Peyer's patch (tissue), 4 donors: ENCODE measurements around the gene OMA1. TPM values are rescaled to one million over a fixed set of nuclear protein-coding genes. Genes with fewer than 3 reads are reported as not detected.
"Not testable (repeated sequence)": the region's sequence is repeated elsewhere in the genome, so short reads cannot be mapped to it uniquely, and the experiment has no call there.

Experiments used
- DNase-seq, 3 donors: peaks; one replicate each; pipeline ENCODE4 v3.0.0-alpha.2; 2017 to 2019
- H3K27ac ChIP-seq, 4 donors: fragments of 200-600 bp; sonication (generic); one replicate each; pipeline ENCODE4 v1.5.1; 2016 to 2019
- H3K27me3 ChIP-seq, 2 donors: fragments of 200-600 bp; sonication (generic); one replicate each; pipeline ENCODE4 v1.5.1; 2019
- H3K36me3 ChIP-seq, 3 donors: fragments of 200-600 bp; sonication (generic); one replicate each; pipeline ENCODE4 v1.5.1; 2016 to 2019
- H3K4me1 ChIP-seq, 4 donors: fragments of 200-600 bp; sonication (generic); one replicate each; pipeline ENCODE4 v1.5.1; 2016 to 2019
- H3K4me3 ChIP-seq, 4 donors: fragments of 200-600 bp; sonication (generic); 1 replicate in 3 of 4; 2 replicates in 1 of 4; pipeline ENCODE4 v1.5.1; 2016 to 2019; ENCODE audit warnings: mild to moderate bottlenecking in 1 of 4
- H3K9me3 ChIP-seq, 4 donors: fragments of 200-600 bp; sonication (generic); one replicate each; pipeline ENCODE4 v1.5.1; 2016 to 2019; ENCODE audit warnings: mild to moderate bottlenecking in 1 of 4
- CTCF ChIP-seq, 6 experiments: fragments of 450-650 bp in 4 of 6; fragments of 200-600 bp in 2 of 6; sonication (generic) in 1 of 6; IDR thresholded peaks; one replicate each; pipeline ENCODE4 v1.5.1; 2017 to 2019; ENCODE audit warnings: antibody characterized with exemption in 6 of 6, mild to moderate bottlenecking in 3 of 6, moderate library complexity in 1 of 6
- POLR2A ChIP-seq, 2 donors: fragments of 450-650 bp; IDR thresholded peaks; one replicate each; pipeline ENCODE4 v1.5.1; 2017; ENCODE audit warnings: antibody characterized with exemption in 2 of 2, mild to moderate bottlenecking in 2 of 2, moderate library complexity in 2 of 2
- total RNA-seq, 4 donors: library from RNA; depleted of rRNA; stranded (reverse); fragments of >200 nt; gene quantifications; one replicate each; pipeline ENCODE4 v1.1.0, GENCODE V29; 2016

Gene OMA1
- total RNA-seq, 4 donors from 2014 or later, result 15.5 to 52.8 (median 17.6) TPM

GRCh38 chr1:58548371-58548770, 1.8 kb upstream of the OMA1 start:
- H3K27me3 ChIP-seq, result no peaks in the 10 kb centered on the region

GRCh38 chr1:58545591-58546519, 671 bp downstream of the OMA1 start:
- Histone ChIP-seq H3K27me3 (no peaks in the 10 kb centered on the region), H3K36me3 (no peaks in the 10 kb centered on the region), H3K9me3 (no peaks in the 10 kb centered on the region), H3K27ac (peak overlapping the region; percentile 98 to 100 (median 99)), H3K4me1 (peaks cover 0 to 10% (median 0%) of the 10 kb centered on the region in 4 donors), H3K4me3 (peak overlapping the region; percentile 83 to 90 (median 86))
- TF ChIP-seq POLR2A (IDR thresholded peaks at IDR 0.05) (no peak), CTCF (IDR thresholded peaks at IDR 0.05) (no peak)
- DNase-seq, result peak; percentile 77 to 90 (median 86)

More at GRCh38 chr1:58548371-58548770, 1.8 kb upstream of the OMA1 start:
- TF ChIP-seq POLR2A (IDR thresholded peaks at IDR 0.05), result no peak
- TF ChIP-seq CTCF (IDR thresholded peaks at IDR 0.05), result no peak
- Histone ChIP-seq H3K9me3 (no peaks in the 10 kb centered on the region), H3K36me3 (no peaks in the 10 kb centered on the region), H3K4me1 (peaks cover 0 to 10% (median 0%) of the 10 kb centered on the region in 4 donors), H3K27ac (no peak overlapping the region), H3K4me3 (no peak overlapping the region)
- no peak for DNase-seq

- Histone ChIP-seq H3K4me1 (peaks cover 0 to 10% (median 0%) of the 10 kb centered on the region in 4 donors), H3K27ac (no peak overlapping the region)
- TF ChIP-seq CTCF (IDR thresholded peaks at IDR 0.05), result no peak
- TF ChIP-seq POLR2A (IDR thresholded peaks at IDR 0.05), result no peak
Observed at GRCh38 chr1:58543260-58543659, 3.3 kb downstream of the OMA1 start.

GRCh38 chr1:58539553-58539952, 7.0 kb downstream of the OMA1 start:
- H3K36me3 ChIP-seq, result no peaks in the 10 kb centered on the region
- no peak for TF ChIP-seq POLR2A (IDR thresholded peaks at IDR 0.05)
- no peak for TF ChIP-seq CTCF (IDR thresholded peaks at IDR 0.05)
- no peak overlapping the region for H3K4me3 ChIP-seq
- H3K27ac ChIP-seq, result no peak overlapping the region
- H3K4me1 ChIP-seq, result peaks cover 0 to under 1% (median 0%) of the 10 kb centered on the region in 4 donors
- H3K9me3 ChIP-seq, result no peaks in the 10 kb centered on the region
- no peaks in the 10 kb centered on the region for H3K27me3 ChIP-seq
- no peak for DNase-seq

More at GRCh38 chr1:58543260-58543659, 3.3 kb downstream of the OMA1 start:
- DNase-seq, result no peak
- Histone ChIP-seq H3K9me3 (no peaks in the 10 kb centered on the region), H3K36me3 (no peaks in the 10 kb centered on the region), H3K4me3 (no peak overlapping the region), H3K27me3 (no peaks in the 10 kb centered on the region)

- TF ChIP-seq CTCF (IDR thresholded peaks at IDR 0.05), result no peak
- no peak for TF ChIP-seq POLR2A (IDR thresholded peaks at IDR 0.05)
- DNase-seq, result no peak
- no peak overlapping the region for H3K27ac ChIP-seq
Observed at GRCh38 chr1:58538821-58539220, 7.7 kb downstream of the OMA1 start.

GRCh38 chr1:58531842-58532241, 14.7 kb downstream of the OMA1 start:
- H3K27me3 ChIP-seq, H3K36me3 ChIP-seq, H3K9me3 ChIP-seq, H3K27ac ChIP-seq, H3K4me3 ChIP-seq, DNase-seq, H3K4me1 ChIP-seq: not testable (repeated sequence)

More at GRCh38 chr1:58538821-58539220, 7.7 kb downstream of the OMA1 start:
- H3K4me3 ChIP-seq, result no peak overlapping the region
- no peaks in the 10 kb centered on the region for H3K36me3 ChIP-seq
- no peaks in the 10 kb centered on the region for H3K27me3 ChIP-seq
- no peaks in the 10 kb centered on the region for H3K4me1 ChIP-seq
- no peaks in the 10 kb centered on the region for H3K9me3 ChIP-seq
